ENCODE measurements around the gene PLBD2. TPM values are rescaled to one million over a fixed set of nuclear protein-coding genes. Genes with fewer than 3 reads are reported as not detected.

PLBD2 gene
- total RNA-seq, 1 experiment from 2014 or later, result 31.4 TPM

DNA sequence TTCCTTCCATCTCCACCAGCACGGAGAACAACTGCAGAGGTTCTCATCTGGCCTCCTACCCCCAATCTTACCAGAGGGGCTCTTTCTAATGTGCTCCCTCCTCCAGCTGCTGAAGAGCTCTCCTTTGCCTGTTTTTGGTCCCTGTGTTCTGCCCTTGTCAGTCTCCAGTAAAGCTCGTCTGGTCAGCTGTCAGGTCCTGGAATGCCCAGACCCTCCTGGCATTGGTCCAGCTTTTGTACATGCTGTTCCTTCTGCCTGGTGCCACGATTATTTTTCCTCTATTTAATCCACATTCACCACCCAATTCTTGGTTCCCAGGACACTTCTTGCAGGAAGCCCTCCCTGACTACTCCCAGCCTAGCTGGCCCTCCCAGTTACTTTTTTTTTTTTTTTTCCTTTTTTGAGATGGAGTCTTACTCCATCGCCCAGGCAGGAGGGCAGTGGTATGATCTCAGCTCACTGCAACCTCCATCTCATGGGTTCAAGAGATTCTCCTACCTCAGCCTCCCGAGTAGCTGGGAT, 30.0 kb upstream of the PLBD2 start:
- no peak overlapping the region for H4K91ac ChIP-seq (ENCODE audit: insufficient read length, low read depth, low read length)
- H3K79me2 ChIP-seq (ENCODE audit: insufficient read depth, low read length), result no peaks in the 10 kb centered on the region
- H3K14ac ChIP-seq (ENCODE audit: insufficient read depth, low read length), result no peak overlapping the region
- Mint-ChIP-seq H3K9me3 (no peaks in the 10 kb centered on the region), H3K27ac (peak overlapping the region in 2 of 3 experiments; percentile 4 to 40; a peak in 3 of 7 replicates), H3K27me3 (ENCODE audit: low read depth) (peaks cover 4% of the 10 kb centered on the region; the same call in 1 of the 2 replicates), H3K4me3 (no peak overlapping the region), H3K36me3 (ENCODE audit: insufficient read depth in 1 of 3, low read depth in 3 of 3) (peaks cover 0 to 38% (median 24%) of the 10 kb centered on the region in 3 experiments; a peak in 5 of 7 replicates), H3K4me1 (peaks cover 5 to 7% of the 10 kb centered on the region in 2 experiments; a peak in 3 of 4 replicates)
- H3K27ac ChIP-seq (ENCODE audit: insufficient read length, low read depth, low read length), result no peak overlapping the region
- no peaks in the 10 kb centered on the region for H3K23me2 ChIP-seq (ENCODE audit: insufficient read length, low read depth, low read length, poor library complexity, severe bottlenecking)
- no peak overlapping the region for H2BK12ac ChIP-seq (ENCODE audit: insufficient read length, low read depth, low read length)
- no peak overlapping the region for H3K23ac ChIP-seq (ENCODE audit: insufficient read length, low read depth, low read length)
- H2BK15ac ChIP-seq (ENCODE audit: low read depth, low read length), result no peak overlapping the region
- no peak overlapping the region for H3K56ac ChIP-seq (ENCODE audit: insufficient read length, low read depth, low read length)
- H3K4me2 ChIP-seq (ENCODE audit: insufficient read depth, insufficient read length, low read length), result no peak overlapping the region
- H2BK120ac ChIP-seq (ENCODE audit: low read depth, low read length, poor library complexity, severe bottlenecking), result no peak overlapping the region
- H4K5ac ChIP-seq (ENCODE audit: insufficient read length, low read depth, low read length), result no peak overlapping the region
- no peak overlapping the region for H4K8ac ChIP-seq (replicated peaks; ENCODE audit: insufficient read length, low read depth, low read length)
- H3T11ph ChIP-seq (ENCODE audit: low read length), result no peak overlapping the region
- H3K9ac ChIP-seq (ENCODE audit: extremely low read depth, insufficient read length, low read length), result no peak overlapping the region
- no peak overlapping the region for H2BK20ac ChIP-seq (ENCODE audit: low read depth, low read length, poor library complexity, severe bottlenecking)
- H3K27me3 ChIP-seq (ENCODE audit: insufficient read depth, low read length), result no peaks in the 10 kb centered on the region
- no peak overlapping the region for H2BK5ac ChIP-seq (ENCODE audit: insufficient read length, low read length)
- no peak for DNase-seq
- TF ChIP-seq, protein P1, sequence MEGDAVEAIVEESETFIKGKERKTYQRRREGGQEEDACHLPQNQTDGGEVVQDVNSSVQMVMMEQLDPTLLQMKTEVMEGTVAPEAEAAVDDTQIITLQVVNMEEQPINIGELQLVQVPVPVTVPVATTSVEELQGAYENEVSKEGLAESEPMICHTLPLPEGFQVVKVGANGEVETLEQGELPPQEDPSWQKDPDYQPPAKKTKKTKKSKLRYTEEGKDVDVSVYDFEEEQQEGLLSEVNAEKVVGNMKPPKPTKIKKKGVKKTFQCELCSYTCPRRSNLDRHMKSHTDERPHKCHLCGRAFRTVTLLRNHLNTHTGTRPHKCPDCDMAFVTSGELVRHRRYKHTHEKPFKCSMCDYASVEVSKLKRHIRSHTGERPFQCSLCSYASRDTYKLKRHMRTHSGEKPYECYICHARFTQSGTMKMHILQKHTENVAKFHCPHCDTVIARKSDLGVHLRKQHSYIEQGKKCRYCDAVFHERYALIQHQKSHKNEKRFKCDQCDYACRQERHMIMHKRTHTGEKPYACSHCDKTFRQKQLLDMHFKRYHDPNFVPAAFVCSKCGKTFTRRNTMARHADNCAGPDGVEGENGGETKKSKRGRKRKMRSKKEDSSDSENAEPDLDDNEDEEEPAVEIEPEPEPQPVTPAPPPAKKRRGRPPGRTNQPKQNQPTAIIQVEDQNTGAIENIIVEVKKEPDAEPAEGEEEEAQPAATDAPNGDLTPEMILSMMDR (conservative IDR thresholded peaks at IDR 0.05), result no peak
- no peaks in the 10 kb centered on the region for H3K9me3 ChIP-seq (ENCODE audit: control insufficient read depth, low read depth, low read length)
- no peak overlapping the region for H3K18ac ChIP-seq (ENCODE audit: insufficient read length, low read depth, low read length)
- H3K4ac ChIP-seq (ENCODE audit: low read depth, low read length), result no peak overlapping the region
- H2AK5ac ChIP-seq (ENCODE audit: insufficient read length, low read length), result no peak overlapping the region
- no peak overlapping the region for H2AFZ ChIP-seq (ENCODE audit: low read length)
- no peaks in the 10 kb centered on the region for H3K79me1 ChIP-seq (ENCODE audit: insufficient read depth, low read depth, low read length, poor library complexity, severe bottlenecking)
- no peaks in the 10 kb centered on the region for H3K4me1 ChIP-seq (ENCODE audit: insufficient read depth, low read length)
- WGBS (ENCODE audit: extremely low coverage, insufficient read length, low lambda C conversion rate), result no CpG with 5 or more reads among the region's 5 CpGs
- no peaks in the 10 kb centered on the region for H4K20me1 ChIP-seq (ENCODE audit: control insufficient read depth, insufficient read depth, insufficient read length)
